DOHH2 (cell line): ENCODE results near the gene BTBD19.
"Not testable (repeated sequence)": the region's sequence is repeated elsewhere in the genome, so short reads cannot be mapped to it uniquely, and the experiment has no call there.

Experiments used
- H3F3A ChIP-seq: fragments of 200-600 bp; sonication (generic), shearing (Covaris generic); 2 replicates; pipeline ENCODE4 v1.6.0; 2016; ENCODE audit warnings: antibody characterized with exemption, mild to moderate bottlenecking; ENCODE audit not compliant: control insufficient read depth, insufficient read depth
- H3K27ac ChIP-seq: fragments of 200-600 bp; sonication (generic); 2 replicates; pipeline ENCODE4 v1.5.1; 2014; ENCODE audit warnings: low read depth, mild to moderate bottlenecking, low read length, moderate library complexity
- H3K27me3 ChIP-seq: fragments of 200-600 bp; sonication (generic); 2 replicates; pipeline ENCODE4 v1.6.1; 2014; ENCODE audit warnings: mild to moderate bottlenecking, low read length, mixed read lengths; ENCODE audit not compliant: control insufficient read depth
- H3K36me3 ChIP-seq: fragments of 200-600 bp; sonication (generic); 2 replicates; pipeline ENCODE4 v1.6.1; 2014; ENCODE audit warnings: mild to moderate bottlenecking, low read length, moderate library complexity, mixed read lengths; ENCODE audit not compliant: control insufficient read depth
- H3K4me1 ChIP-seq: fragments of 200-600 bp; sonication (generic); 2 replicates; pipeline ENCODE4 v1.6.1; 2014; ENCODE audit warnings: mild to moderate bottlenecking, low read length, mixed read lengths; ENCODE audit not compliant: control insufficient read depth
- H3K4me2 ChIP-seq: fragments of 200-600 bp; sonication (generic); 2 replicates; pipeline ENCODE4 v1.6.0; 2014; ENCODE audit warnings: mild to moderate bottlenecking, low read length, moderate library complexity
- H3K4me3 ChIP-seq: fragments of 200-600 bp; sonication (generic); 2 replicates; pipeline ENCODE4 v1.5.1; 2014; ENCODE audit warnings: mild to moderate bottlenecking, low read length, mixed read lengths
- H3K79me2 ChIP-seq: fragments of 200-600 bp; sonication (generic); 2 replicates; pipeline ENCODE4 v1.6.1; 2014; ENCODE audit warnings: mild to moderate bottlenecking, low read length, mixed read lengths; ENCODE audit not compliant: control insufficient read depth
- H3K9me2 ChIP-seq: fragments of 200-600 bp; sonication (generic); replicated peaks from 2 replicates; pipeline ENCODE4 v1.6.1; 2014; ENCODE audit warnings: mild to moderate bottlenecking, low read length, mixed read lengths; ENCODE audit not compliant: control insufficient read depth
- H3K9me3 ChIP-seq: fragments of 200-600 bp; sonication (generic); 2 replicates; pipeline ENCODE4 v1.6.1; 2014; ENCODE audit warnings: antibody characterized with exemption, low read length, mixed read lengths; ENCODE audit not compliant: control insufficient read depth, insufficient read depth
- H4K20me1 ChIP-seq: fragments of 200-600 bp; sonication (generic); 2 replicates; pipeline ENCODE4 v1.6.0; 2014; ENCODE audit warnings: low read depth, mild to moderate bottlenecking, antibody characterized with exemption, low read length, moderate library complexity; ENCODE audit not compliant: control insufficient read depth, insufficient read depth
- CTCF ChIP-seq: fragments of 200-600 bp; sonication (generic); IDR thresholded peaks from one replicate; pipeline ENCODE4 v1.5.1; 2014; ENCODE audit warnings: antibody characterized with exemption, mild to moderate bottlenecking, low read depth, low read length; ENCODE audit not compliant: poor library complexity, severe bottlenecking
- EZH2phosphoT487 ChIP-seq: fragments of 200-600 bp; sonication (generic); IDR thresholded peaks from 2 replicates; pipeline ENCODE4 v1.6.1; 2017; ENCODE audit warnings: borderline replicate concordance, mild to moderate bottlenecking, antibody characterized with exemption, low read length, moderate library complexity, mixed read lengths

The BTBD19 gene

GRCh38 chr1:44808063-44808937, at the start of gene BTBD19:
BTBD19 (plus strand) TSS chr1:44808523; CDS start chr1:44808821, 298 bp downstream.
- H3K4me1 ChIP-seq, result peaks cover 47% of the 10 kb centered on the region
- H3K9me2 ChIP-seq, result no peaks in the 10 kb centered on the region
- peaks cover 16% of the 10 kb centered on the region; the same call in 1 of the 2 replicates for H3F3A ChIP-seq
- H3K4me3 ChIP-seq, result peak within 1 kb of the TSS; percentile 64
- no peaks in the 10 kb centered on the region for H3K27me3 ChIP-seq
- peaks cover 9% of the 10 kb centered on the region; the same call in 1 of the 2 replicates for H3K79me2 ChIP-seq
- H3K4me2 ChIP-seq, result peak within 1 kb of the TSS; percentile 91
- peak within 1 kb of the TSS; percentile 93 for H3K27ac ChIP-seq
- no peaks in the 10 kb centered on the region for H4K20me1 ChIP-seq
- H3K9me3 ChIP-seq, result no peaks in the 10 kb centered on the region
- peaks cover 47% of the 10 kb centered on the region for H3K36me3 ChIP-seq
- TF ChIP-seq CTCF (no peak), EZH2phosphoT487 (no peak)

- H3K4me1 ChIP-seq, result peaks cover 40% of the 10 kb centered on the region
- H3K9me3 ChIP-seq, result no peaks in the 10 kb centered on the region
- H3K79me2 ChIP-seq, result peaks cover 8% of the 10 kb centered on the region
- peaks cover 97% of the 10 kb centered on the region for H3K36me3 ChIP-seq
- TF ChIP-seq CTCF, result no peak
- no peak for TF ChIP-seq EZH2phosphoT487
- no peaks in the 10 kb centered on the region; the same call in 1 of the 2 replicates for H3F3A ChIP-seq
- no peaks in the 10 kb centered on the region for H4K20me1 ChIP-seq
- H3K27ac ChIP-seq, result no peak overlapping the region
- no peak overlapping the region for H3K4me3 ChIP-seq
- no peak overlapping the region for H3K4me2 ChIP-seq
- no peaks in the 10 kb centered on the region for H3K27me3 ChIP-seq
- no peaks in the 10 kb centered on the region for H3K9me2 ChIP-seq
These were observed 49.2 kb upstream of the BTBD19 start for GRCh38 chr1:44759077-44759476.

GRCh38 chr1:44760876-44761275, 47.4 kb upstream of the BTBD19 start:
- no peak overlapping the region for H3K27ac ChIP-seq
- H4K20me1 ChIP-seq, result no peaks in the 10 kb centered on the region
- H3K4me3 ChIP-seq, result no peak overlapping the region
- no peaks in the 10 kb centered on the region for H3K9me3 ChIP-seq
- H3K36me3 ChIP-seq, result peaks cover 91% of the 10 kb centered on the region
- H3F3A ChIP-seq, result no peaks in the 10 kb centered on the region; the same call in 1 of the 2 replicates
- TF ChIP-seq EZH2phosphoT487, result no peak
- no peak for TF ChIP-seq CTCF
- H3K9me2 ChIP-seq, result no peaks in the 10 kb centered on the region
- peaks cover 8% of the 10 kb centered on the region for H3K79me2 ChIP-seq
- no peaks in the 10 kb centered on the region for H3K27me3 ChIP-seq
- H3K4me2 ChIP-seq, result no peak overlapping the region
- peaks cover 23% of the 10 kb centered on the region for H3K4me1 ChIP-seq

- not testable (repeated sequence) for H3K9me3 ChIP-seq, H3K79me2 ChIP-seq, H3K4me3 ChIP-seq, H3K27me3 ChIP-seq, H4K20me1 ChIP-seq, H3K4me1 ChIP-seq, H3K27ac ChIP-seq, H3K9me2 ChIP-seq, H3K4me2 ChIP-seq
- peaks cover 60% of the 10 kb centered on the region for H3K36me3 ChIP-seq
- H3F3A ChIP-seq, result peaks cover 14% of the 10 kb centered on the region
These were observed 41.9 kb upstream of the BTBD19 start for GRCh38 chr1:44766421-44766820.
